ENCODE measurements around the gene ALKBH5. TPM values are rescaled to one million over a fixed set of nuclear protein-coding genes. Genes with fewer than 3 reads are reported as not detected.

Gene ALKBH5
- polyA plus RNA-seq, 1 donor from 2014 or later: 55.0 TPM

DNA sequence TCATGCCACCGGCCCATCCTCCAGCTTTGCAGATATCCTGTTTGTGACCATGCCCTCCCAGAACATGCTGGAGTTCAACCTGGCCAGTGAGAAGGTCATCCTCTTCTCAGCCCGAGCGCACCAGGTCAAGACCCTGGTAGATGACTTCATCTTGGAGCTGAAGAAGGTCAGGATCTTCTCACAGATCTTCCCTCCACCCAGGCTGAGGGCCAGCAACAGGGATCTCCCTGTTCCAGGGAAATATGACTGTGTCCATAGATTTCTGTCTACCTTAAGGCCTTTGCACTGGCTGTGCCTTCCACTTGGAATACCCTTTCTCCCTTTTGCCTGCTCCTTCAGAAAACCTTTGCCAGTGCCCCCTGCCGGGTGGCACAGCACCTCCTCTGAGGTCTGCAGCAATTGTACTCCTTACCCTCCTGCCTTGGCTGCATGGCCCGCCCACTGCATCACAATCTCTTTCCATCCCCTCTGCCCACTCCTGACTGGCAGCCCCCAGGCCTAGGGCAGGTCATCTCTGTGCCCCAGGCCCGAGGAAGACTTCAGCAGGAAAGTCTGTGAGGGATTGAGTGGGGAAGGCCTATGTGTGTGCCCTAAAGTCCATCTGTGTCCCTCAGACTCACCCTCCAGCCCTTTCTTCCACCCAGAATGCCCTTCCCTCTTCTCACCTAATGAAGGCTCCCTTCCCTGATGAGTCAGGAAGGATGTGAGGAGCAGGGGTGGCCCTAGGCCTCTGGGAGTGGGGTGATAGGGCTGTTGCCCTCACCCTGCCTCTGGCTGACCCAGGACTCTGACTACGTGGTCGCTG, 27.3 kb upstream of the ALKBH5 start:
- Histone ChIP-seq H3K4me3 (ENCODE audit: low read length) (no peak overlapping the region), H3K9me2 (ENCODE audit: insufficient read depth, low read length) (no peaks in the 10 kb centered on the region), H3K27me3 (ENCODE audit: insufficient read depth, low read depth, low read length) (no peaks in the 10 kb centered on the region), H3F3A (ENCODE audit: insufficient read depth, low read length, poor library complexity, severe bottlenecking) (no peaks in the 10 kb centered on the region), H3K9ac (ENCODE audit: low read length) (no peak overlapping the region), H3K4me2 (ENCODE audit: low read length) (no peak overlapping the region), H3K9me3 (ENCODE audit: low read length) (no peaks in the 10 kb centered on the region), H4K20me1 (ENCODE audit: insufficient read depth) (no peaks in the 10 kb centered on the region), H3K79me2 (replicated peaks; ENCODE audit: insufficient read depth, low read length) (no peaks in the 10 kb centered on the region), H2AFZ (ENCODE audit: low read depth, low read length) (no peak overlapping the region), H3K36me3 (ENCODE audit: insufficient read depth, low read length) (no peaks in the 10 kb centered on the region), H3K27ac (ENCODE audit: low read length) (no peak overlapping the region)
- no peak for TF ChIP-seq SMC3 (conservative IDR thresholded peaks at IDR 0.05; ENCODE audit: poor library complexity)
- TF ChIP-seq TAF1 (IDR thresholded peaks at IDR 0.05; ENCODE audit: low read depth): no peak
- no peak for TF ChIP-seq EZH2 (IDR thresholded peaks at IDR 0.05; ENCODE audit: borderline replicate concordance, insufficient read depth, low read length, poor library complexity, severe bottlenecking)
- TF ChIP-seq MXI1 (conservative IDR thresholded peaks at IDR 0.05; ENCODE audit: poor library complexity, severe bottlenecking): no peak

DNA sequence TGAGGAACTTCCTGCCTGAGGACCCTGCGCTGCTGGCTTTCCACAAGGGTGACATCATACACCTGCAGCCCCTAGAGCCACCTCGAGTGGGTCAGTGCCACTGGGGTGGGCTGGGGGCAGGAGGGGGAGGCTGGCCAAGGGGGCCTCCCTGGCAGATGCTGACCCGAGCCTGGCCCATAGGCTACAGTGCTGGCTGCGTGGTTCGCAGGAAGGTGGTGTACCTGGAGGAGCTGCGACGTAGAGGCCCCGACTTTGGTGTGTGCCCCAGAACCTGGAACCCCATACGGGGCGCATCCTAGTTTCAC, 26.7 kb upstream of the ALKBH5 start:
- Histone ChIP-seq H3K9me3 (ENCODE audit: low read length) (no peaks in the 10 kb centered on the region), H3K36me3 (ENCODE audit: insufficient read depth, low read length) (no peaks in the 10 kb centered on the region), H3K27ac (ENCODE audit: low read length) (no peak overlapping the region), H3K4me3 (ENCODE audit: low read length) (no peak overlapping the region), H3K9me2 (ENCODE audit: insufficient read depth, low read length) (no peaks in the 10 kb centered on the region), H4K20me1 (ENCODE audit: insufficient read depth) (no peaks in the 10 kb centered on the region), H3K27me3 (ENCODE audit: insufficient read depth, low read depth, low read length) (no peaks in the 10 kb centered on the region), H3K4me2 (ENCODE audit: low read length) (no peak overlapping the region), H3F3A (ENCODE audit: insufficient read depth, low read length, poor library complexity, severe bottlenecking) (no peaks in the 10 kb centered on the region), H3K9ac (ENCODE audit: low read length) (no peak overlapping the region), H2AFZ (ENCODE audit: low read depth, low read length) (no peak overlapping the region), H3K79me2 (replicated peaks; ENCODE audit: insufficient read depth, low read length) (no peaks in the 10 kb centered on the region)
- no peak for TF ChIP-seq MXI1 (conservative IDR thresholded peaks at IDR 0.05; ENCODE audit: poor library complexity, severe bottlenecking)
- TF ChIP-seq, protein P1, sequence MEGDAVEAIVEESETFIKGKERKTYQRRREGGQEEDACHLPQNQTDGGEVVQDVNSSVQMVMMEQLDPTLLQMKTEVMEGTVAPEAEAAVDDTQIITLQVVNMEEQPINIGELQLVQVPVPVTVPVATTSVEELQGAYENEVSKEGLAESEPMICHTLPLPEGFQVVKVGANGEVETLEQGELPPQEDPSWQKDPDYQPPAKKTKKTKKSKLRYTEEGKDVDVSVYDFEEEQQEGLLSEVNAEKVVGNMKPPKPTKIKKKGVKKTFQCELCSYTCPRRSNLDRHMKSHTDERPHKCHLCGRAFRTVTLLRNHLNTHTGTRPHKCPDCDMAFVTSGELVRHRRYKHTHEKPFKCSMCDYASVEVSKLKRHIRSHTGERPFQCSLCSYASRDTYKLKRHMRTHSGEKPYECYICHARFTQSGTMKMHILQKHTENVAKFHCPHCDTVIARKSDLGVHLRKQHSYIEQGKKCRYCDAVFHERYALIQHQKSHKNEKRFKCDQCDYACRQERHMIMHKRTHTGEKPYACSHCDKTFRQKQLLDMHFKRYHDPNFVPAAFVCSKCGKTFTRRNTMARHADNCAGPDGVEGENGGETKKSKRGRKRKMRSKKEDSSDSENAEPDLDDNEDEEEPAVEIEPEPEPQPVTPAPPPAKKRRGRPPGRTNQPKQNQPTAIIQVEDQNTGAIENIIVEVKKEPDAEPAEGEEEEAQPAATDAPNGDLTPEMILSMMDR (IDR thresholded peaks at IDR 0.05; ENCODE audit: poor library complexity, severe bottlenecking): no peak
- no peak for TF ChIP-seq POLR2AphosphoS5 (IDR thresholded peaks at IDR 0.05)
- TF ChIP-seq EP300 (conservative IDR thresholded peaks at IDR 0.05; ENCODE audit: poor library complexity, severe bottlenecking): no peak
- TF ChIP-seq EZH2 (IDR thresholded peaks at IDR 0.05; ENCODE audit: borderline replicate concordance, insufficient read depth, low read length, poor library complexity, severe bottlenecking): no peak
- TF ChIP-seq TAF1 (IDR thresholded peaks at IDR 0.05; ENCODE audit: low read depth): no peak
- TF ChIP-seq, protein P2, sequence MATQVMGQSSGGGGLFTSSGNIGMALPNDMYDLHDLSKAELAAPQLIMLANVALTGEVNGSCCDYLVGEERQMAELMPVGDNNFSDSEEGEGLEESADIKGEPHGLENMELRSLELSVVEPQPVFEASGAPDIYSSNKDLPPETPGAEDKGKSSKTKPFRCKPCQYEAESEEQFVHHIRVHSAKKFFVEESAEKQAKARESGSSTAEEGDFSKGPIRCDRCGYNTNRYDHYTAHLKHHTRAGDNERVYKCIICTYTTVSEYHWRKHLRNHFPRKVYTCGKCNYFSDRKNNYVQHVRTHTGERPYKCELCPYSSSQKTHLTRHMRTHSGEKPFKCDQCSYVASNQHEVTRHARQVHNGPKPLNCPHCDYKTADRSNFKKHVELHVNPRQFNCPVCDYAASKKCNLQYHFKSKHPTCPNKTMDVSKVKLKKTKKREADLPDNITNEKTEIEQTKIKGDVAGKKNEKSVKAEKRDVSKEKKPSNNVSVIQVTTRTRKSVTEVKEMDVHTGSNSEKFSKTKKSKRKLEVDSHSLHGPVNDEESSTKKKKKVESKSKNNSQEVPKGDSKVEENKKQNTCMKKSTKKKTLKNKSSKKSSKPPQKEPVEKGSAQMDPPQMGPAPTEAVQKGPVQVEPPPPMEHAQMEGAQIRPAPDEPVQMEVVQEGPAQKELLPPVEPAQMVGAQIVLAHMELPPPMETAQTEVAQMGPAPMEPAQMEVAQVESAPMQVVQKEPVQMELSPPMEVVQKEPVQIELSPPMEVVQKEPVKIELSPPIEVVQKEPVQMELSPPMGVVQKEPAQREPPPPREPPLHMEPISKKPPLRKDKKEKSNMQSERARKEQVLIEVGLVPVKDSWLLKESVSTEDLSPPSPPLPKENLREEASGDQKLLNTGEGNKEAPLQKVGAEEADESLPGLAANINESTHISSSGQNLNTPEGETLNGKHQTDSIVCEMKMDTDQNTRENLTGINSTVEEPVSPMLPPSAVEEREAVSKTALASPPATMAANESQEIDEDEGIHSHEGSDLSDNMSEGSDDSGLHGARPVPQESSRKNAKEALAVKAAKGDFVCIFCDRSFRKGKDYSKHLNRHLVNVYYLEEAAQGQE (IDR thresholded peaks at IDR 0.05; ENCODE audit: borderline replicate concordance): no peak
- no peak for TF ChIP-seq SMC3 (conservative IDR thresholded peaks at IDR 0.05; ENCODE audit: poor library complexity)
- no peak for TF ChIP-seq RAD21 (conservative IDR thresholded peaks at IDR 0.05)

Data from neural cell (in vitro differentiated cells).